ENCODE data around the gene GOLGA6L2. TPM values are rescaled to one million over a fixed set of nuclear protein-coding genes. Genes with fewer than 3 reads are reported as not detected.

The GOLGA6L2 gene
- total RNA-seq, 2 experiments from 2014 or later = not detected

- Histone ChIP-seq H3K79me2 (ENCODE audit: insufficient read depth, low read depth, low read length) (no peaks in the 10 kb centered on the region), H3K4me2 (ENCODE audit: low read length) (no peak overlapping the region), H3K4me3 (ENCODE audit: low read depth, low read length, poor library complexity, severe bottlenecking) (no peak overlapping the region), H3K27ac (ENCODE audit: low read depth, low read length, poor library complexity, severe bottlenecking) (no peak overlapping the region), H4K20me1 (ENCODE audit: insufficient read depth, low read length) (no peaks in the 10 kb centered on the region), H3K9me2 (ENCODE audit: insufficient read depth, low read length) (no peaks in the 10 kb centered on the region), H3K36me3 (ENCODE audit: insufficient read depth, low read length) (no peaks in the 10 kb centered on the region), H3K9me3 (ENCODE audit: low read length) (no peaks in the 10 kb centered on the region), H2AFZ (ENCODE audit: low read length) (no peak overlapping the region), H3K4me1 (ENCODE audit: insufficient read depth, low read length, poor library complexity, severe bottlenecking) (no peaks in the 10 kb centered on the region)
- ChIA-PET POLR2A (no interaction called here), CTCF (ENCODE audit: unreplicated experiment) (no interaction called here)
- intact Hi-C loops (cut with micrococcal nuclease; ENCODE audit: unreplicated experiment) = no loop called here
- TF ChIP-seq EZH2phosphoT487 (IDR thresholded peaks at IDR 0.05; ENCODE audit: borderline replicate concordance, low read depth, low read length) (no peak), CTCF (conservative IDR thresholded peaks at IDR 0.05; ENCODE audit: low read length) (no peak)
- BruUV-seq (replicated peaks) = no TSS peak
- DNase-seq (ENCODE audit: low spot score) = no peak
Measured at GRCh38 chr15:23439513-23439912, 7.5 kb downstream of the GOLGA6L2 start.

- no peaks in the 10 kb centered on the region for H3K4me1 ChIP-seq (ENCODE audit: insufficient read depth, low read length, poor library complexity, severe bottlenecking)
- no peaks in the 10 kb centered on the region for H3K79me2 ChIP-seq (ENCODE audit: insufficient read depth, low read depth, low read length)
- H3K4me3 ChIP-seq (ENCODE audit: low read depth, low read length, poor library complexity, severe bottlenecking) = no peak overlapping the region
- no peak overlapping the region for H3K27ac ChIP-seq (ENCODE audit: low read depth, low read length, poor library complexity, severe bottlenecking)
- intact Hi-C loops (cut with micrococcal nuclease; ENCODE audit: unreplicated experiment) = no loop called here
- no peak overlapping the region for H3K4me2 ChIP-seq (ENCODE audit: low read length)
- no peaks in the 10 kb centered on the region for H4K20me1 ChIP-seq (ENCODE audit: insufficient read depth, low read length)
- CTCF ChIA-PET (ENCODE audit: unreplicated experiment) = no interaction called here
- no peaks in the 10 kb centered on the region for H3K9me3 ChIP-seq (ENCODE audit: low read length)
- POLR2A ChIA-PET = no interaction called here
- H3K36me3 ChIP-seq (ENCODE audit: insufficient read depth, low read length) = no peaks in the 10 kb centered on the region
- no peak for TF ChIP-seq EZH2phosphoT487 (IDR thresholded peaks at IDR 0.05; ENCODE audit: borderline replicate concordance, low read depth, low read length)
- TF ChIP-seq CTCF (conservative IDR thresholded peaks at IDR 0.05; ENCODE audit: low read length) = no peak
- no peak overlapping the region for H2AFZ ChIP-seq (ENCODE audit: low read length)
- no TSS peak for BruUV-seq (replicated peaks)
- DNase-seq (ENCODE audit: low spot score) = no peak
- H3K9me2 ChIP-seq (ENCODE audit: insufficient read depth, low read length) = no peaks in the 10 kb centered on the region
Measured at GRCh38 chr15:23438816-23439466, 8.1 kb downstream of the GOLGA6L2 start.

GRCh38 chr15:23437673-23438072 is 9.4 kb downstream of the GOLGA6L2 start:
- Histone ChIP-seq H3K4me1 (ENCODE audit: insufficient read depth, low read length, poor library complexity, severe bottlenecking) (no peaks in the 10 kb centered on the region), H4K20me1 (ENCODE audit: insufficient read depth, low read length) (no peaks in the 10 kb centered on the region), H3K4me3 (ENCODE audit: low read depth, low read length, poor library complexity, severe bottlenecking) (no peak overlapping the region), H3K9me3 (ENCODE audit: low read length) (no peaks in the 10 kb centered on the region), H3K27ac (ENCODE audit: low read depth, low read length, poor library complexity, severe bottlenecking) (no peak overlapping the region), H2AFZ (ENCODE audit: low read length) (no peak overlapping the region), H3K4me2 (ENCODE audit: low read length) (no peak overlapping the region), H3K79me2 (ENCODE audit: insufficient read depth, low read depth, low read length) (no peaks in the 10 kb centered on the region), H3K9me2 (ENCODE audit: insufficient read depth, low read length) (no peaks in the 10 kb centered on the region), H3K36me3 (ENCODE audit: insufficient read depth, low read length) (no peaks in the 10 kb centered on the region)
- DNase-seq (ENCODE audit: low spot score) = no peak
- CTCF ChIA-PET (ENCODE audit: unreplicated experiment) = no interaction called here
- POLR2A ChIA-PET = no interaction called here
- TF ChIP-seq CTCF (conservative IDR thresholded peaks at IDR 0.05; ENCODE audit: low read length) (no peak), EZH2phosphoT487 (IDR thresholded peaks at IDR 0.05; ENCODE audit: borderline replicate concordance, low read depth, low read length) (no peak)
- intact Hi-C loops (cut with micrococcal nuclease; ENCODE audit: unreplicated experiment) = no loop called here
- no TSS peak for BruUV-seq (replicated peaks)

Measured in OCI-LY7 (cell line).